Astrocyte (in vitro differentiated cells and primary cell): ENCODE measurements around the gene CFAP73. TPM values are rescaled to one million over a fixed set of nuclear protein-coding genes. Genes with fewer than 3 reads are reported as not detected.

Source experiments
- DNase-seq: peaks from one replicate; pipeline ENCODE4 v3.0.0-alpha.2; 2010; ENCODE audit warnings: low read depth
- FAIRE-seq: peaks from 2 replicates; lab custom pipeline; 2011; peaks lifted over from hg19 to GRCh38; lab: Jason Lieb, UNC
- H2AFZ ChIP-seq: 2 replicates; pipeline ENCODE4 v1.6.0; 2012; ENCODE audit warnings: low read depth, low read length, inconsistent platforms
- H3K27ac ChIP-seq: 2 replicates; pipeline ENCODE4 v1.5.1; 2011; ENCODE audit warnings: low read depth, low read length, inconsistent platforms
- H3K27me3 ChIP-seq: 2 replicates; pipeline ENCODE4 v1.6.0; 2011; ENCODE audit warnings: low read length, inconsistent platforms; ENCODE audit not compliant: insufficient read depth
- H3K36me3 ChIP-seq: 2 replicates; pipeline ENCODE4 v1.5.1; 2011; ENCODE audit warnings: low read length, inconsistent platforms; ENCODE audit not compliant: insufficient read depth
- H3K4me1 ChIP-seq: 2 replicates; pipeline ENCODE4 v1.5.1; 2011; ENCODE audit warnings: low read length, inconsistent platforms; ENCODE audit not compliant: insufficient read depth
- H3K4me2 ChIP-seq: 2 replicates; pipeline ENCODE4 v1.6.0; 2012; ENCODE audit warnings: low read length, inconsistent platforms
- H3K4me3 ChIP-seq: 2 replicates; pipeline ENCODE4 v1.5.1; 2011; ENCODE audit warnings: low read depth, mild to moderate bottlenecking, low read length, inconsistent platforms; ENCODE audit not compliant: insufficient read depth
- H3K79me2 ChIP-seq: 2 replicates; pipeline ENCODE4 v1.6.0; 2012; ENCODE audit warnings: mild to moderate bottlenecking, low read length, inconsistent platforms; ENCODE audit not compliant: insufficient read depth
- H3K9ac ChIP-seq: 2 replicates; pipeline ENCODE4 v1.6.0; 2012; ENCODE audit warnings: mild to moderate bottlenecking, low read length, inconsistent platforms
- H3K9me3 ChIP-seq: 2 replicates; pipeline ENCODE4 v1.5.1; 2012; ENCODE audit warnings: low read depth, mild to moderate bottlenecking, low read length, inconsistent platforms; ENCODE audit not compliant: insufficient read depth
- H4K20me1 ChIP-seq: 2 replicates; pipeline ENCODE4 v1.6.0; 2012; ENCODE audit warnings: low read length, inconsistent platforms; ENCODE audit not compliant: insufficient read depth
- H3K27ac Mint-ChIP-seq: one replicate; pipeline ENCODE4 v1.8.0; 2021; ENCODE audit warnings: mild to moderate bottlenecking, mixed read lengths; ENCODE audit not compliant: unreplicated experiment
- H3K27me3 Mint-ChIP-seq: one replicate; pipeline ENCODE4 v1.8.0; 2021; ENCODE audit warnings: low read depth, mixed read lengths; ENCODE audit not compliant: unreplicated experiment
- H3K36me3 Mint-ChIP-seq: one replicate; pipeline ENCODE4 v1.8.0; 2021; ENCODE audit warnings: low read depth, mixed read lengths; ENCODE audit not compliant: unreplicated experiment
- H3K4me1 Mint-ChIP-seq: one replicate; pipeline ENCODE4 v1.8.0; 2021; ENCODE audit warnings: low read depth, mixed read lengths; ENCODE audit not compliant: unreplicated experiment
- H3K4me3 Mint-ChIP-seq: one replicate; pipeline ENCODE4 v1.8.0; 2021; ENCODE audit warnings: mild to moderate bottlenecking, moderate library complexity, mixed read lengths; ENCODE audit not compliant: unreplicated experiment
- H3K9me3 Mint-ChIP-seq: one replicate; pipeline ENCODE4 v1.8.0; 2021; ENCODE audit warnings: mild to moderate bottlenecking, mixed read lengths; ENCODE audit not compliant: unreplicated experiment
- EZH2 ChIP-seq: IDR thresholded peaks from 2 replicates; pipeline ENCODE4 v1.6.1; 2012; ENCODE audit warnings: mild to moderate bottlenecking, low read length, inconsistent platforms; ENCODE audit not compliant: insufficient read depth
- total RNA-seq: library from RNA; stranded (reverse); gene quantifications from 2 replicates; pipeline ENCODE4 v1.2.1, GENCODE V29; 2021
- TF ChIP-seq, protein P1 (sequence below): IDR thresholded peaks from 2 replicates; pipeline ENCODE4 v1.5.1; 2011; ENCODE audit warnings: low read depth, mild to moderate bottlenecking, inconsistent platforms, low read length, moderate library complexity; ENCODE audit not compliant: insufficient read depth

CFAP73 gene
- total RNA-seq, 1 donor from 2014 or later, result not detected

GRCh38 chr12:113161415-113162016 is 12.0 kb downstream of the CFAP73 start:
- no peak overlapping the region for H3K27ac Mint-ChIP-seq
- no peak overlapping the region for H3K4me3 ChIP-seq
- H3K27ac ChIP-seq, result no peak overlapping the region
- H3K4me1 ChIP-seq, result peaks cover 13% of the 10 kb centered on the region
- H3K27me3 ChIP-seq, result no peaks in the 10 kb centered on the region
- H3K9ac ChIP-seq, result no peak overlapping the region
- H3K36me3 Mint-ChIP-seq, result peaks cover 41% of the 10 kb centered on the region
- DNase-seq, result peak; percentile 23
- H3K79me2 ChIP-seq, result no peaks in the 10 kb centered on the region
- no peak for FAIRE-seq
- no peaks in the 10 kb centered on the region for H3K9me3 ChIP-seq
- peak overlapping the region; percentile 70 for H3K4me3 Mint-ChIP-seq
- no peak overlapping the region for H2AFZ ChIP-seq
- H3K27me3 Mint-ChIP-seq, result peaks cover 7% of the 10 kb centered on the region
- H3K4me1 Mint-ChIP-seq, result peaks cover 18% of the 10 kb centered on the region
- H3K9me3 Mint-ChIP-seq, result no peaks in the 10 kb centered on the region
- no peak overlapping the region for H3K4me2 ChIP-seq
- peaks cover 20% of the 10 kb centered on the region for H3K36me3 ChIP-seq
- peaks cover 57% of the 10 kb centered on the region for H4K20me1 ChIP-seq
- TF ChIP-seq, protein P1, sequence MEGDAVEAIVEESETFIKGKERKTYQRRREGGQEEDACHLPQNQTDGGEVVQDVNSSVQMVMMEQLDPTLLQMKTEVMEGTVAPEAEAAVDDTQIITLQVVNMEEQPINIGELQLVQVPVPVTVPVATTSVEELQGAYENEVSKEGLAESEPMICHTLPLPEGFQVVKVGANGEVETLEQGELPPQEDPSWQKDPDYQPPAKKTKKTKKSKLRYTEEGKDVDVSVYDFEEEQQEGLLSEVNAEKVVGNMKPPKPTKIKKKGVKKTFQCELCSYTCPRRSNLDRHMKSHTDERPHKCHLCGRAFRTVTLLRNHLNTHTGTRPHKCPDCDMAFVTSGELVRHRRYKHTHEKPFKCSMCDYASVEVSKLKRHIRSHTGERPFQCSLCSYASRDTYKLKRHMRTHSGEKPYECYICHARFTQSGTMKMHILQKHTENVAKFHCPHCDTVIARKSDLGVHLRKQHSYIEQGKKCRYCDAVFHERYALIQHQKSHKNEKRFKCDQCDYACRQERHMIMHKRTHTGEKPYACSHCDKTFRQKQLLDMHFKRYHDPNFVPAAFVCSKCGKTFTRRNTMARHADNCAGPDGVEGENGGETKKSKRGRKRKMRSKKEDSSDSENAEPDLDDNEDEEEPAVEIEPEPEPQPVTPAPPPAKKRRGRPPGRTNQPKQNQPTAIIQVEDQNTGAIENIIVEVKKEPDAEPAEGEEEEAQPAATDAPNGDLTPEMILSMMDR, result no peak
- TF ChIP-seq EZH2, result no peak

DNA sequence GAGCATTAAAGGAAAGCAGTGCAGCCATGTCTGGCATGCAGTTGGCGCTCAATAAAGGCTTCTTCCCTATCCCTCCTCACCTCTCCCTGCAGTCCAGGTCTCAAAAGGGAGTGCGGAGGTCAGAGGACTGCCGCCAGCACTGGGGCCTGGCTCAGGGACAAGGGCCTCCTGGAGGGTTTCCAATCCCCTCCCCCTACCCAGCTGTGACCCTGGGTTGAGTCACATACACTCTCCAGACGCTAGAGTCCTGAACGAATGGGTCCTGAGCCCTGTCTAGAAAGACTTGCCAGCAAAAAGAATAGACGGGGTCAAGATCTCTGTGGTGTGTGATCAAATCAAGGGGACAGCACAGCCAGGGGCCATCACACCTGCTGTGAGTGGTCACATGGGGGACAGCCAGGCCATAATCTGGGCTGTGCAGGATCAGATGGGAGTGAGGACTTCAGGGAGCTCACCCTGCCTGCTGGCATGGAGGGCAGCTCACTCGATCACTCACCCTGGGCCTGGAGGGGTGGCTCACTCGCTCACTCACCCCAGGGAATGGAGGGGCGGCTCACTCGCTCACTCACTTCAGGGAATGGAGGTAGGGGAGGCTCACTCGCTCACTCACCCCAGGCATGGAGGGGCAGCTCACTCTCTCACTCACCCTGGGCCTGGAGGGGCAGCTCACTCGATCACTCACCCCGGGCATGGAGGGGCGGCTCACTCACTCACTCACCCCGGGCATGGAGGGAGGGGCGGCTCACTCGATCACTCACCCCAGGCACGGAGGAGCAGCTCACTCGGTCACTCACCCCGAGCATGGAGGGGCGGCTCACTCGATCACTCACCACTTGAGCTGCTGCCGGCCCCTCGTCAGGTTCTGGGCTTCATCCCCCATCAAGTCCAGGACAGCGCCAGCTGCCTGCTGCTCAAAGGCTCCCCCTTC is 12.8 kb downstream of the CFAP73 start:
- no peak for TF ChIP-seq EZH2
- TF ChIP-seq, protein P1, result no peak
- Histone ChIP-seq H3K27me3 (no peaks in the 10 kb centered on the region), H3K4me1 (peaks cover 13% of the 10 kb centered on the region), H3K36me3 (peaks cover 20% of the 10 kb centered on the region), H3K9me3 (no peaks in the 10 kb centered on the region), H3K4me2 (peak overlapping the region; percentile 31), H3K79me2 (no peaks in the 10 kb centered on the region), H3K27ac (no peak overlapping the region), H2AFZ (no peak overlapping the region), H4K20me1 (peaks cover 54% of the 10 kb centered on the region), H3K4me3 (no peak overlapping the region), H3K9ac (no peak overlapping the region)
- H3K27me3 Mint-ChIP-seq, result no peaks in the 10 kb centered on the region
- H3K27ac Mint-ChIP-seq, result no peak overlapping the region
- FAIRE-seq (no peak), DNase-seq (peak; percentile 47)
- H3K36me3 Mint-ChIP-seq, result peaks cover 38% of the 10 kb centered on the region
- H3K9me3 Mint-ChIP-seq, result no peaks in the 10 kb centered on the region
- H3K4me3 Mint-ChIP-seq, result no peak overlapping the region
- peaks cover 18% of the 10 kb centered on the region for H3K4me1 Mint-ChIP-seq
